T-helper 2 cell treated with Interferon-gamma antibody and Interleukin-4, amounts not matched to agents 5 μg/mL and 100 μg/mL, for 36 hours (primary cell): ENCODE results near the gene SYPL2.

ENCODE experiments used
- DNase-seq: peaks from one replicate; pipeline ENCODE4 v3.0.0; 2021; ENCODE audit warnings: low spot score
- H3K27ac Mint-ChIP-seq: one replicate; pipeline ENCODE4 v1.8.0; 2021; ENCODE audit warnings: mild to moderate bottlenecking, mixed read lengths
- H3K27me3 Mint-ChIP-seq: one replicate; pipeline ENCODE4 v1.8.0; 2021; ENCODE audit warnings: low read depth, mixed read lengths
- H3K36me3 Mint-ChIP-seq: one replicate; pipeline ENCODE4 v1.8.0; 2021; ENCODE audit warnings: low read depth, mixed read lengths
- H3K4me1 Mint-ChIP-seq: one replicate; pipeline ENCODE4 v1.8.0; 2021; ENCODE audit warnings: low read depth, mixed read lengths
- H3K4me3 Mint-ChIP-seq: one replicate; pipeline ENCODE4 v1.8.0; 2022; ENCODE audit warnings: mild to moderate bottlenecking, moderate library complexity, mixed read lengths
- H3K9me3 Mint-ChIP-seq: one replicate; pipeline ENCODE4 v1.8.0; 2021; ENCODE audit warnings: mixed read lengths

The SYPL2 gene

GRCh38 chr1:109491372-109491771 is 25.0 kb downstream of the SYPL2 start:
- no peaks in the 10 kb centered on the region for H3K27me3 Mint-ChIP-seq
- H3K36me3 Mint-ChIP-seq = peaks cover 14% of the 10 kb centered on the region
- no peak for DNase-seq
- no peaks in the 10 kb centered on the region for H3K9me3 Mint-ChIP-seq
- H3K4me1 Mint-ChIP-seq = peaks cover 19% of the 10 kb centered on the region
- no peak overlapping the region for H3K4me3 Mint-ChIP-seq
- H3K27ac Mint-ChIP-seq = no peak overlapping the region

DNA sequence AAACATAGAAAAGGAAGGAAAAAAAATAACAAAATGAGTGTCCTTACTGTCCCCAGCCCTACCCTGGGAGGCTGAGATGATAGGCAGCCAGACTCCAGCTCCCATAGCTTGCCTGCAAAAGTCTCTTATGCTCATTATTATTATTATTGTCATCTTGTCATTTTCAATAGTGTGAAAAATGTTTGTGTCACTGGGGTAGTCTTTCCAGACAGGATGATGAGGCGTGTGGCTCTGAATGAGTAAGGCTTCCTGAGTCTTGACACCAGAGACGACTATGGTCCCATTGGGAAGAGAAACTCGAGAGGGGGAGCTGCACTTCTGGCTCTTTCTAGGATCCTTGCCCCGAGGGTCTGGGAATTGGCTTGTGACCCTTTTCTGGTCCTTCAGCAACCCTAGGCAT is 26.4 kb downstream of the SYPL2 start:
- Mint-ChIP-seq H3K27ac (no peak overlapping the region), H3K9me3 (no peaks in the 10 kb centered on the region), H3K36me3 (peaks cover 20% of the 10 kb centered on the region), H3K4me1 (peaks cover 21% of the 10 kb centered on the region), H3K4me3 (peak overlapping the region; percentile 30), H3K27me3 (no peaks in the 10 kb centered on the region)
- DNase-seq = no peak

DNA sequence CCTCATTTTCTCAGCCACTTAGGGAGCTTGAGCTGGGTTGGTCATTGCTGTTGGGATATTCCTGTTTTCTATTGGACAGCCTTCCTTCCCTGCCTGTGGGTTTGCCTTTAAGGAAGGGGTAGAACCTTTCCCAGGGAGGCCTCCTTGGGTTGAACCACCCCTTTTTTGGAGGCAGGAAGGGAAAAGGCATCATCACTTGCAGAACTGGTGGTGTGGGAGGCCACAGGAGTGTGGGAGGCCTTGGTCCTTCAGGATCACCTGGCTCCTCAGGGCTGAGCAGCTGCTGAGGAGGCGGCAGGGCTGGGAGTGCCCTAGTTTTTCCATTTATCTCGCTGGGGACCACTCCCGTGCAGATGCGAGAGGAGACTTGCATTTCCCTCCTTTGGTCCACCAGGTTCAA is 26.9 kb downstream of the SYPL2 start:
- peak overlapping the region; percentile 59 for H3K4me3 Mint-ChIP-seq
- no peak for DNase-seq
- no peaks in the 10 kb centered on the region for H3K27me3 Mint-ChIP-seq
- H3K27ac Mint-ChIP-seq = no peak overlapping the region
- H3K36me3 Mint-ChIP-seq = peaks cover 20% of the 10 kb centered on the region
- no peaks in the 10 kb centered on the region for H3K9me3 Mint-ChIP-seq
- peaks cover 22% of the 10 kb centered on the region for H3K4me1 Mint-ChIP-seq

GRCh38 chr1:109493805-109494539 is 27.6 kb downstream of the SYPL2 start, which contains the start of gene CYB561D1:
Gene CYB561D1 (plus strand): TSS chr1:109494094. CDS start chr1:109494140, 46 bp downstream.
- peak within 1 kb of the TSS; percentile 96 for H3K4me3 Mint-ChIP-seq
- H3K9me3 Mint-ChIP-seq = no peaks in the 10 kb centered on the region
- H3K27ac Mint-ChIP-seq = peak within 1 kb of the TSS; percentile 81
- H3K36me3 Mint-ChIP-seq = peaks cover 24% of the 10 kb centered on the region
- H3K27me3 Mint-ChIP-seq = no peaks in the 10 kb centered on the region
- DNase-seq = peak; percentile 87
- H3K4me1 Mint-ChIP-seq = peaks cover 26% of the 10 kb centered on the region

DNA sequence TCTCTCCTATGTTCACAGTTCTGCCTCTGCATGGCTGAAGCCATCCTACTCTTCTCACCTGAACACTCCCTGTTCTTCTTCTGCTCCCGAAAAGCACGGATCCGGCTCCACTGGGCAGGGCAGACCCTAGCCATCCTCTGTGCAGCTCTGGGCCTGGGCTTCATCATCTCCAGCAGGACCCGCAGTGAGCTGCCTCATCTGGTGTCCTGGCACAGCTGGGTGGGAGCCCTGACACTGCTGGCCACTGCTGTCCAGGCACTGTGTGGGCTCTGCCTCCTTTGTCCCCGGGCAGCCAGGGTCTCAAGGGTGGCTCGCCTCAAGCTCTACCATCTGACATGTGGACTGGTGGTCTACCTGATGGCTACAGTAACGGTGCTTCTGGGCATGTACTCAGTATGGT is 29.4 kb downstream of the SYPL2 start:
- H3K4me3 Mint-ChIP-seq = peak overlapping the region; percentile 96
- peaks cover 34% of the 10 kb centered on the region for H3K36me3 Mint-ChIP-seq
- peaks cover 37% of the 10 kb centered on the region for H3K4me1 Mint-ChIP-seq
- no peaks in the 10 kb centered on the region for H3K9me3 Mint-ChIP-seq
- no peak overlapping the region for H3K27ac Mint-ChIP-seq
- H3K27me3 Mint-ChIP-seq = no peaks in the 10 kb centered on the region
- DNase-seq = no peak

GRCh38 chr1:109497449-109498160 is 31.3 kb downstream of the SYPL2 start:
- Mint-ChIP-seq H3K36me3 (peaks cover 36% of the 10 kb centered on the region), H3K4me1 (peaks cover 53% of the 10 kb centered on the region), H3K27me3 (no peaks in the 10 kb centered on the region), H3K4me3 (no peak overlapping the region), H3K9me3 (no peaks in the 10 kb centered on the region), H3K27ac (no peak overlapping the region)
- DNase-seq = no peak

DNA sequence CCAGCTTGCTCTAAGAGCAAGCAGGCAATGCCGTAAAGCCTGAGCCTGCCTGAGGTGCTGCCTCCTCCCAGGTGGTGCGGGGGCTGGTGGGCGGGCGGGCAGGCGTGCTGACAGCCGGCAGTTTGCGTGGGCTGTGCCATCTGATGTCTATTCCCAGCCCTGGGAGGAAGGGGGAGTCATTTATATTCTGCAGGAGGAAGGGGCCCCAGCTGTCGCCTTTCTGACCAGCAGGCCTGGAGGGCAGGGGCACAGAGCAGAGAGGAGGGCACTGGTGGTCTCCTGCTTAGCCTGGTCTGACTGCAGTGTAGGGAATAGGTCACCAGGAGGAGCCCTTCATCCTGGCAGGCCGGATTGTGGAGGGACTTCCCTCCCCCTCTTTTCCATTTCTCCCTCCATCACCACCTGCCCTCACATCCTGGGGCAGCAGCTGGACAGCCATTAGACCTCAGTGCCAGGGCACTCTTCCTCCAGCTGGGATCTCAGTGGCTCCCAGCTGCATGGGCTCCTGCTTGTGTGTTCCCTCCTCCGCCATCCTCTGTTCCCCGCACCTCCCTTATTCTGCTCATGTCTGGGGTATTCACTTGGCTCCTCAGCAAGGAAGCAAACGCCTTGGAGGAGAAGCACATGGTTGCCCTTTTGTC is 31.9 kb downstream of the SYPL2 start:
- Mint-ChIP-seq H3K27ac (no peak overlapping the region), H3K4me3 (no peak overlapping the region)

GRCh38 chr1:109499081-109499480 is 32.7 kb downstream of the SYPL2 start:
- H3K27ac Mint-ChIP-seq = no peak overlapping the region
- no peaks in the 10 kb centered on the region for H3K9me3 Mint-ChIP-seq
- H3K4me1 Mint-ChIP-seq = peaks cover 65% of the 10 kb centered on the region
- peaks cover 43% of the 10 kb centered on the region for H3K36me3 Mint-ChIP-seq
- H3K4me3 Mint-ChIP-seq = no peak overlapping the region
- DNase-seq = no peak
- H3K27me3 Mint-ChIP-seq = no peaks in the 10 kb centered on the region

More for the DNA sequence above, 31.9 kb downstream of the SYPL2 start:
- Mint-ChIP-seq H3K4me1 (peaks cover 59% of the 10 kb centered on the region), H3K36me3 (peaks cover 41% of the 10 kb centered on the region), H3K27me3 (no peaks in the 10 kb centered on the region), H3K9me3 (no peaks in the 10 kb centered on the region)
- no peak for DNase-seq

DNA sequence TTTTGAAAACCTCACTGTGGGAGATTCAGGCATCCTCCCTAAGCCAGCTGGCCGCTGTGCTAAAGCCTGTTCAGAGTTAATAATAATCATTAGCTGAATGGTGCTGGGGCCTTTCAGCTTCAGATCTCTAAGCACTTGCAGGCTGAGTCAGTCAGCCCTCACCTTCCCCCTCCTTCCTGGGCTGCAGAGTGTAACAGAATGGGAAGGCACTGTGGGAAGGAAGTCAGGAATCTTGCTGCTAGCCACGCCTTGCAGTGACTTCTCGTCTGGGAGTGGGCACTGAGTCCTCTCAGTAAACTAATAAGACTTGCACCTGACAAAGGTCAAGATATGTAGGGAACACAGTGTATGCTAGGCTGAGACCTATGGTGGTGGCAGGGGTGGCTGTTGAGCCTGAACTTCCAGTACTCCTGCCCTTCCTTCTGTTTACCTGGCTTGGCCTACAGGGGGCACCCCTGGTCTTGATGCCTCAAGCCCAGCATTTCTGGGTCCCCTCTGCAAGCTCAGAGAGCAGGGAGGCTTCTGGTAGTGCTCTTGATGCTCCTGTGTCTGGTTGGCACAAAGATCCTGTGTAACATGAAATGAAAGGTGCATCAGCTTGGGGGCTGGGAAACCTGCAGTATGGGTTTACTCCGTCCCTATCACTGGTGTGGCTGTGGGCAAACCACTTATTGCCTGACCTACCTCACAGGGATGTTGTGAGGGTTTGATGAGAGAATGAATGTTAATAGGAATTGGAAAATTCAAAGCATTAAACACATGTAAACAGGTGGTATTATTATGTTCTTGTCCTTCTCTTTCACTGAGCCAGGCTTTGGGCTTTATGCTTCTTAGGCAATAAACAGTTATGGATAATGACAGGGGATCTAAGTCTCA is 33.6 kb downstream of the SYPL2 start:
- H3K36me3 Mint-ChIP-seq = peaks cover 44% of the 10 kb centered on the region
- no peaks in the 10 kb centered on the region for H3K9me3 Mint-ChIP-seq
- H3K4me1 Mint-ChIP-seq = peaks cover 66% of the 10 kb centered on the region
- no peak overlapping the region for H3K27ac Mint-ChIP-seq
- DNase-seq = no peak
- no peak overlapping the region for H3K4me3 Mint-ChIP-seq
- H3K27me3 Mint-ChIP-seq = no peaks in the 10 kb centered on the region

GRCh38 chr1:109500941-109501381 is 34.6 kb downstream of the SYPL2 start:
- no peak overlapping the region for H3K27ac Mint-ChIP-seq
- no peaks in the 10 kb centered on the region for H3K27me3 Mint-ChIP-seq
- H3K4me3 Mint-ChIP-seq = no peak overlapping the region
- peaks cover 59% of the 10 kb centered on the region for H3K4me1 Mint-ChIP-seq
- no peak for DNase-seq
- H3K36me3 Mint-ChIP-seq = peaks cover 43% of the 10 kb centered on the region
- no peaks in the 10 kb centered on the region for H3K9me3 Mint-ChIP-seq

GRCh38 chr1:109501644-109502363 is 35.5 kb downstream of the SYPL2 start:
- Mint-ChIP-seq H3K36me3 (peaks cover 37% of the 10 kb centered on the region), H3K9me3 (no peaks in the 10 kb centered on the region), H3K27me3 (peaks cover 3% of the 10 kb centered on the region), H3K4me1 (peaks cover 53% of the 10 kb centered on the region), H3K27ac (peak overlapping the region; percentile 94), H3K4me3 (peak overlapping the region; percentile 80)
- no peak for DNase-seq

- DNase-seq = no peak
- Mint-ChIP-seq H3K4me1 (peaks cover 53% of the 10 kb centered on the region), H3K9me3 (no peaks in the 10 kb centered on the region), H3K27ac (peak overlapping the region; percentile 94), H3K27me3 (peaks cover 7% of the 10 kb centered on the region), H3K4me3 (peak overlapping the region; percentile 80), H3K36me3 (peaks cover 35% of the 10 kb centered on the region)
Observed at GRCh38 chr1:109502364-109502851, 36.1 kb downstream of the SYPL2 start.

- Mint-ChIP-seq H3K9me3 (no peaks in the 10 kb centered on the region), H3K36me3 (peaks cover 27% of the 10 kb centered on the region), H3K27me3 (peaks cover 19% of the 10 kb centered on the region), H3K4me3 (peak overlapping the region; percentile 70), H3K4me1 (peaks cover 47% of the 10 kb centered on the region), H3K27ac (peak overlapping the region; percentile 61)
- no peak for DNase-seq
Observed at GRCh38 chr1:109503935-109504334, 37.6 kb downstream of the SYPL2 start.
